Heart left ventricle (tissue), 13 donors: ENCODE measurements around the gene SCFD1.

ENCODE experiments used
- CTCF ChIP-seq, 12 donors: fragments of 200-600 bp; sonication (generic) in 4 of 12; IDR thresholded peaks; one replicate each; pipeline versions ENCODE4 v1.5.0 to v1.8.0; 2018 to 2022; ENCODE audit warnings: antibody characterized with exemption in 12 of 12, mild to moderate bottlenecking in 5 of 12
- POLR2A ChIP-seq, 2 donors: fragments of 450-650 bp; IDR thresholded peaks; one replicate each; pipeline ENCODE4 v1.6.1; 2017; ENCODE audit warnings: antibody characterized with exemption in 2 of 2, mild to moderate bottlenecking in 2 of 2, moderate library complexity in 2 of 2
- donor health status: ischemic (EF 13 %, LVEDD 7.1; RV severe dilation, severe dysfunction).
- donor health status: DM: no; HTN: yes; CAD: no.
- donor health status: DM: no; HTN: no; CAD: no.
- donor health status: ischemic (EF 25% LVEDD 6.9; RV normal size, moderate dysfunction).
- donor health status: ischemic (EF 25% LVEDD 5.7; RV mildly dilated, moderate dysfunction).
- donor health status: ischemic (EF 35%, LVEDD 5.7; RV mildly dilated, moderate dysfunction).
- donor health status: nonischemic (EF 11% LVEDD 7.7; RV severe dilation, severe dysfunction).
- donor health status: DM: yes; HTN: yes; CAD: no.
- donor health status: PGD.
- donor health status: ischemic (EF 29% LVEDD 5.4; RV normal size, mild dysfunction).
- donor health status: nonischemic (EF 23%, LVEDD 6.1; RV moderate dilation, normal function).

- no peak for TF ChIP-seq CTCF (IDR thresholded peaks at IDR 0.05)
- TF ChIP-seq POLR2A (IDR thresholded peaks at IDR 0.05) = no peak
Observed at GRCh38 chr14:30753452-30753851, 131.3 kb downstream of the SCFD1 start.
